Thoracic aorta endothelial cell (primary cell): ENCODE data around the gene CCL15. TPM values are rescaled to one million over a fixed set of nuclear protein-coding genes. Genes with fewer than 3 reads are reported as not detected.

Experiments
- total RNA-seq: library from RNA; depleted of rRNA; stranded (reverse); fragments of >200 nt; gene quantifications from 2 replicates; pipeline ENCODE4 v1.2.3, GENCODE V29; 2012

Gene CCL15, protein sequence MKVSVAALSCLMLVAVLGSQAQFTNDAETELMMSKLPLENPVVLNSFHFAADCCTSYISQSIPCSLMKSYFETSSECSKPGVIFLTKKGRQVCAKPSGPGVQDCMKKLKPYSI
- not detected in 2 replicates for total RNA-seq

DNA sequence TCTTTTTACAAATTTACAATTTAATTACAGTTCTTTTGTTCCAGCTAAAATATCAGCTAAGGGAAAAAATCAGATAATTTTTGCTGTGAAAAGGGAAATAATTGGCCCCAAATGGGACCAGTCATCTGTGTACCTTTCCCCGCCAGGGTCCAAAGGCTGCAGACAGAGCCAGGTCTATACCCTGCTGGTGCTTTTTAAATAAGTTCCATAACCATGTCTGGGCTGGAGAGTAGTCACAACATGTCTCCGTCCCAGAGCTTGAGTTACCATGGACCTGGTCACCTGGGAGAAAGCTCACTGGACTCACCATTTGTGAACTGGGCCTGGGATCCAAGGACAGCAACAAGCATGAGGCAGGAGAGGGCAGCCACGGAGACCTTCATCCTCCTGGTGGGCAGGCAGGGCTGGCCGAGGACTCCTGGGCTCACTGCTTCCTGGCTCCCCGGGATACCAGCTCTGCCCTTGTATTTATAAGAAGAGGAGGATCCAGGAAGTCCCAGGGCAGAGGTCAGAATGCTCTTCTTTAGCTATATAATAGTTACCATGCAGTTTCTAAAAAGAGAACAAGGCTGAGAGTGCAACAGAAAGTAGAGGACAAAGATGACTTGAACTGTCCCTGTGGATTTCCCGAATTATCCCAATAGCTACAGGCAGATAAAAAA, at the start of gene CCL15:
TSS of gene CCL15 (minus strand) at position 444 of the 662 bp plus-strand sequence. CDS start at position 383, 61 bp downstream.

DNA sequence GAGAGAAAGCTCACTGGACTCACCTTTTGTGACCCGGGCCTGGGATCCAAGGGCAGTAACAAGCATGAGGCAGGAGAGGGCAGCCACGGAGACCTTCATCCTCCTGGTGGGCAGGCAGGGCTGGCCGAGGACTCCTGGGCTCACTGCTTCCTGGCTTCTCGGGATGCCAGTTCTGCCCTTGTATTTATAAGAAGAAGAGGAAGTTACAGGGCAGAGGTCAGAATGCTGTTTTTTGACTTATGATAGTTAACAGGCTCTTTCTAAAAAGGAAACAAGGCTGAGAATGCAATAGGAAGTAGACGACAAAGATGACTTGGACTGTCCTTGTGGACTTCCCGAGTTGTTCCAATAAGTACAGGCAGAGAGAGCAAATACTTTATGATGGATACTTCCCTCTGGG, 16.4 kb upstream of the CCL15 start, which contains the start of gene CCL23:
TSS of gene CCL23 (minus strand) at position 174 of the 400 bp plus-strand sequence. CDS start at position 99, 75 bp downstream.

DNA sequence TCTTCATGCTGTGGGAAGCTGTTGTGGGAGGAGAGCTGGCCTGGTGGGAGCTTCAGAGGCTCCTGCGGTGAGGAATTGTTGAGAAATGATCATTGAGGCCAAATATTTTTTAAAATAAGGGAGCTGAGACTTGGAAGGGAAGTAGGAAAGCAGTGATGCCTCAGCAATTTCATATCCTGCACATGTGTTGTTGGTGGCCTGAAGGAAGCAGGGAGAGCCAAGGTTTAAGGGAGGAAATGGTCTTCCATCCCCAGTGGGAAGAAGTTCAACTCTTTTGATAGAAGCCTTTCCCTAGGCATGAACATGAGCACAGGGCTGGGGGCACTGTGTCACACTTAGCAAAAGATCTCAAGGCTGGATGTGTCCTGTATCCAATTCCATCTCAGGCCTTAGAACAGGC, 14.7 kb downstream of the CCL15 start, which contains the start of gene CCL14:
TSS of gene CCL14 (minus strand) at position 87 of the 400 bp plus-strand sequence. CDS start at position 7, 80 bp downstream.

DNA sequence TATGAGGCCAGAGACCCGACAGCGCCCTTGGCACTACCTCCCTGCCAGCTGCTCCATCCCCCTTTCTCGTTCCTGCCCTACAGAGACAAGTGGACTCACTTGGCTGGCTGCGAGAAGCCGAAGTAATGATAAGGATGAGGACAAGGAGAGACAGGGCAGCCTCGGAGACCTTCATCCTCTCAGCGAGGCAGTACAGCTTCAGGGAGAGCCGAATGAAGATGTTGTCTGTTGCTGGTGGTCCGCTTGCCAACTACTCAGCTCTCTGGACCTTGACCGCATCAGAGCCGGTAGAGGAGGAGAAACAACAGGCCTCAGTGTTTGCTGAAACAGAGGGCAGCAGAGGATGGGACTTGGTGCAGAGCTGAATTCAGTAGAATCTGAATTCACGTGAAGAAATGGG, 20.1 kb downstream of the CCL15 start, which contains the start of gene CCL16:
TSS of gene CCL16 (minus strand) at position 252 of the 400 bp plus-strand sequence. CDS start at position 175, 77 bp downstream.

Other genes starting within 250 kb of the CCL15 start
- not detected in 2 replicates for gene GAS2L2, start 248.3 kb downstream of the CCL15 start, total RNA-seq
- not detected in 2 replicates for gene C17orf50, start 240.7 kb downstream of the CCL15 start, total RNA-seq
- gene MMP28, start 205.9 kb downstream of the CCL15 start, total RNA-seq, result 2.5 and 4.0 TPM in 2 replicates
- 96.1 and 124 TPM in 2 replicates for gene TAF15, start 192.1 kb downstream of the CCL15 start, total RNA-seq
- not detected in 2 replicates for gene HEATR9, start 132.7 kb downstream of the CCL15 start, total RNA-seq
- gene CCL5, start 121.2 kb downstream of the CCL15 start, total RNA-seq, result not detected in 2 replicates
- 0.40 and 0.72 TPM in 2 replicates for gene RDM1, start 70.8 kb downstream of the CCL15 start, total RNA-seq
- gene LYZL6, start 57.8 kb downstream of the CCL15 start, total RNA-seq, result not detected in 2 replicates
- 1.1 and 1.5 TPM in 2 replicates for gene CCL16, start 20.1 kb downstream of the CCL15 start, total RNA-seq
- 30.2 and 51.3 TPM in 2 replicates for gene CCL14, start 14.8 kb downstream of the CCL15 start, total RNA-seq
- gene CCL23, start 16.4 kb upstream of the CCL15 start, total RNA-seq, result 2.4 and 5.9 TPM in 2 replicates
- not detected in 2 replicates for gene CCL18, start 62.7 kb upstream of the CCL15 start, total RNA-seq
- not detected in 2 replicates for gene CCL3, start 88.6 kb upstream of the CCL15 start, total RNA-seq
- gene CCL4, start 102.3 kb upstream of the CCL15 start, total RNA-seq, result not detected in 2 replicates
- gene TBC1D3B, start 175.1 kb upstream of the CCL15 start, total RNA-seq, result 0.93 and 1.1 TPM in 2 replicates
- not detected in 2 replicates for gene CCL3L1, start 195.2 kb upstream of the CCL15 start, total RNA-seq
- not detected in 2 replicates for gene CCL4L2, start 209.5 kb upstream of the CCL15 start, total RNA-seq